Glomerular visceral epithelial cell (primary cell): ENCODE data around the gene DESI2.

Source experiments
- DNase-seq: peaks from one replicate; pipeline ENCODE4 v3.0.0-alpha.2; 2016; ENCODE audit errors: extremely low spot score

Gene DESI2

DNA sequence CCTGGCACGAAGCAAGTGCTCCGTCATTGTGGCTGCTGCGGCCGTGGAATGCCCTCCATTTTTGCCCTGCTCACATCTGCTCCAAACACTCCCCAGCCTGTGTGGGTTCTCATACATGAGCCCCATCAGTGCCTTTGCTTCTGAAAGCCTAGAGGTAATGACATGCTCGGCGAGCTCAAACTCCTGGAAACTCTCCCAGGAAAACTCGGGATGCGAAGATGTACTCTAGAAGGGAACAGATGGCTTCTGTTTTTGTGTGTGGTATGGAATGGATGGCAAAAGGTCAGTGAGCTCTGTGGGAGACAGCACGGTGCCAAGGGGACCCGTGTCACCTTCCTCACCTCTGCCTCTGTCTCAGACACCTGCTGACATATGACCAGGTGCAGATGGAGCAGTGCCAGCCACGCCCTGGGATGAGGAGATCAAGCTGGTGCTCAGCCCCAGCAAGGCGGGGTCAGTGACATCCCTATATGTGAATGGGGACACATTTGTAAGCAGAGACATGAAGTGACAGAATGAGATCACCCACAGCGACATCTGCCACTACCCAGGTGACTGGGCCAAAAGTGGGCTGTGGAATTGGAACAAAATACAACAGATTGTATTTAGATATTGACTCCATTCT is 98.5 kb downstream of the DESI2 start:
- no peak for DNase-seq

DNA sequence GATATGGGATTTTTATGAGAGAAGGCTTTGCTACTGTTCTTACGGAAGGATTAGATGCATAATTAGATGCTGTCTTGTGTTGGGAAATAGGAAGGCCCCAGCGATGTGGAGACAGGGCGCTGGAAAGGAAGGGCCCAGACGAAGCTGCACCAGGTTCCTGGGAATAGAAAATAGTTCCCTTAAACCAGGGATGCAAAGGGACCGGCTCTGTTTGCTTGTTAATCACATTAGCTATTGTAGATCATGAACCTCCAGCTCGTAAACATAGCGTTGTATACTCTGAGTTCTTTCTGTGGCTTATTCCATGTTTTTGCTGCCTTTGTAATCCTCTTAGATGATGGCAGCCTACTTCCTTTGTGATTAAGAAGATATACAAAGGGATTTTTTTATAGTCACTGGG is 102.7 kb downstream of the DESI2 start:
- DNase-seq = no peak

GRCh38 chr1:244757091-244757939 is 104.4 kb downstream of the DESI2 start:
- DNase-seq = no peak
